ENCODE data around the gene DOCK11.

- TF ChIP-seq EZH2phosphoT487 (IDR thresholded peaks at IDR 0.05; ENCODE audit: insufficient read depth, low read depth) (no peak), EZH2 (IDR thresholded peaks at IDR 0.05; ENCODE audit: insufficient read depth, poor library complexity, severe bottlenecking) (no peak)
Measured at GRCh38 chrX:118530219-118530911, 34.8 kb downstream of the DOCK11 start.
